GM20000 (cell line): ENCODE measurements around the gene LENEP.

Source experiments
- DNase-seq: peaks from one replicate; pipeline ENCODE4 v3.0.0; 2012; ENCODE audit warnings: low spot score
- TF ChIP-seq, protein P1 (sequence below): IDR thresholded peaks from 2 replicates; pipeline ENCODE4 v1.5.1; 2012; ENCODE audit warnings: mild to moderate bottlenecking, control low read depth; ENCODE audit errors: extremely low read depth, missing control alignments

LENEP gene

DNA sequence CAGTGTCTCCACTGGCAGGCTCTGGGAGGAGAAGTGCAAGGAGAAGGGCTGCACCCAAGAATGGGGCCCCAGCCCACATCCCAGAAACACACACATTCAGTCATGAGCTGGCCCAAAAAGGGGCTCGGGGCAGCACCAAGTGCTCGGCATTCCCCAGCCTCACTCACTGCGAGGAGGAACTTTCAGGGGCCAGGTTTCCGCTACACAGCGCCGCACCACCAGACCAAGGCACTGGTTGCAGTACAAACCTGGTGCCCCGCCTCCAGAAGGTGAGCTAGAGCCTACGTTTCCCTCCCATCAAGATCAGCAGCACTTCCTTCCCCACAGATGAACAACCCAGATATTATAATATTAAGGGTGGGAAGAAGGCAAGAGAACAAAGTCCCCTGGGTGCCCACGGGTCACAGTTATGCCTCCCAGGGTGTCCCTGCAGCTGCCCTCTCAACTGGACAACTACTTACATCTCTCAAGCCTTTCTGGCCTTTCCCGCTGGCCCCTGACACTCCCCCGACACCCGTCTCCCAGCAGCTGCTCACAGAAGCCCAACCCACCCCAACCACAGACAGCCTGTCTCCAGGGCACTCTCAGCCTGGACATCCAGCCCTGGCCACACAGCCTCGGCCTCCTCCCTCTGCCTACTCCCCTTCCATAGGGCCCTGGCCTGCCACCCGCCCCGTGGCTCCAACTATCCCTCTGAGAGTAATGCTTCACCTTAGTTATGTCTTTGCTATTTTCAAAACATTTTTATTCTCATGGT, 41.3 kb upstream of the LENEP start:
- TF ChIP-seq, protein P1, sequence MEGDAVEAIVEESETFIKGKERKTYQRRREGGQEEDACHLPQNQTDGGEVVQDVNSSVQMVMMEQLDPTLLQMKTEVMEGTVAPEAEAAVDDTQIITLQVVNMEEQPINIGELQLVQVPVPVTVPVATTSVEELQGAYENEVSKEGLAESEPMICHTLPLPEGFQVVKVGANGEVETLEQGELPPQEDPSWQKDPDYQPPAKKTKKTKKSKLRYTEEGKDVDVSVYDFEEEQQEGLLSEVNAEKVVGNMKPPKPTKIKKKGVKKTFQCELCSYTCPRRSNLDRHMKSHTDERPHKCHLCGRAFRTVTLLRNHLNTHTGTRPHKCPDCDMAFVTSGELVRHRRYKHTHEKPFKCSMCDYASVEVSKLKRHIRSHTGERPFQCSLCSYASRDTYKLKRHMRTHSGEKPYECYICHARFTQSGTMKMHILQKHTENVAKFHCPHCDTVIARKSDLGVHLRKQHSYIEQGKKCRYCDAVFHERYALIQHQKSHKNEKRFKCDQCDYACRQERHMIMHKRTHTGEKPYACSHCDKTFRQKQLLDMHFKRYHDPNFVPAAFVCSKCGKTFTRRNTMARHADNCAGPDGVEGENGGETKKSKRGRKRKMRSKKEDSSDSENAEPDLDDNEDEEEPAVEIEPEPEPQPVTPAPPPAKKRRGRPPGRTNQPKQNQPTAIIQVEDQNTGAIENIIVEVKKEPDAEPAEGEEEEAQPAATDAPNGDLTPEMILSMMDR, result no peak
- peak; percentile 61 for DNase-seq

DNA sequence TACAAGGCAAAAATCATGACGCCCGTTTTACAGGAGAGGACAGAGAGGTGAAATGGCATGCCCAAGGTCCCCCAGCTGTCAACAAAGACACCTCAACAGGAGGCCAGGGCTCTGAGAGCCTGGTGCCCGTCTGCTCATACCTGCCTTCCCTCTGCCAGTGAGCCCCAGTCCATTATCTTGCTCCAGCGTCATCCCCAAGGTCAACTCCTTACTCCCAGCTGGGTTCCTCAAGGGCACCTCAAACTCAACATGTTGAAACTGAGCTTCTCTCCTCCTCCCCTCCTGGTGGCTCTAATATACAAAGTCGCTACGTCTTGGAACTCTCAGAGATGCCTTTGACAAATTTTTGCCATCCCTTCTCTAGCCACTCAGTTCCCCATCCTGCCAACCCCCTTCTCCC, 40.7 kb upstream of the LENEP start:
- TF ChIP-seq, protein P1, result no peak
- DNase-seq, result no peak

DNA sequence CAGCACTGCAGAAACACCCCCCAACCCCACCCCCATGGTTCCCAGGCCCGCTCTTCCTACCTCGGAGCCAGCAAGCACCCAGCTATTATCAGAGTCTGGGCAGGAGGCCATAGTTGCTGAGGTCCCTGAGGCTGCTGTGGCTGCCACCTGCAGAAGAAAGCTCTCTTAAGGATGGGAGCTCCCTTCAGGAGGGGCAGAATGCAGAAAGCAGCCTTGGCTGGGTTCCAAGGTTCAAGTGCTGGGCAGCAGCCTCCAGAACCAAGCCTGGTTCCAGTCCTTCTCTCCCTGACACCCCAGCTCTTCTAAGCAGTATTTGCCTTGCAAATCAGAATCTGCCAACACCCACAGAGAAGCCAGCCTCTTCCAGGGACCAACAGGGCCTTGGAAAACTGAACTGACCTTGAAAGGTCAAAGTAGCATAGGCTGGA, 39.8 kb upstream of the LENEP start:
- TF ChIP-seq, protein P1, result no peak
- DNase-seq, result no peak

DNA sequence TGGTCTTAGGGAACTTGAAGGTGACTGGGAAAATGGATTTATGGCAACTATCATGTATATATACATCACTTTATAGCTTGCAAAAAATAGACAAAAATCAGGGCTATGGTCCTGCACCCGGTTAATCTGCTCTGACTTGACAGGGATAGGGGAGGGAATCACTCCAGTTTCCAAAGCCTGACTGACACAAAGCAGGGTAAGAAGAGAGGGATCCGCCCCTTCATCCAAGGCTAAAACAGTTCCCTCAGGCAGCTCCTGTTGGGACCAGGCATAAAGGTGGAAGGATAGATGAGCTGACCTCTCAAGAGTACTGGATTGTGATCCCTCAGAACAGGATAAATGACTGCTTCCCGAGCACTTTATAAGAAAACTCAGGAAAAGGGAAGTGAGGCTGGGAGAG, 38.8 kb upstream of the LENEP start:
- TF ChIP-seq, protein P1, result no peak
- DNase-seq, result no peak

DNA sequence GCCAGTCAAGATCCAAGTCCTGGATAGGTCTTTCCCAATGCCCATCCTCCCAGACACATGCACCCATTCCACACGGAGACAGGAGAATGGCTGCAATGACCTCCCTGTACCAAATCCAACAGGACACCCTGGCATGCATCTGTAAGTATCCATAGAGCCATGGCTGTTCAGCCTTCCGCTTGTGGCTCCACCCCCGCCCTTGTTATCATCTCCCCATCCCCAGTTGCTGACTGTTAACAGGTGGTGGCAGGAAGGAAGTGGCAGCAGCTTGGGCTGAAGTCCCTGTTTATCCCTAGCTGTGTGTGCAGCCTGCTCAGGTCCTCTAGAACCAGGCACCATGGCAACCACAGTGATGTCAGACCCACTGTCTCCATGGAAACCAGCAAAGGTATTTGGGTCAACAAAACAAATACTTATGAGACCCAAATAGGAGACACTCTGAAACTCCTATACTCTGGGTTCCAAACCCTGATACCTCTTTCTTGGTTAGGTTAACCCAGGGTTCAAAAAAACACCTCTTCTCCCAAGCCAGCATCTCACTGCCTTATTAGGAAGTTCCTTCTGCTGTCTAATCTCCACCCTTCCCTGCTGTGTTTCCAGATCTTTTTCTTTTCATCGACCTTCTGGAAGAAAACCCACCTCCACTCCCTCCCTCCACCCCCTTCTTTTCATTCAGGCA, 38.2 kb upstream of the LENEP start:
- TF ChIP-seq, protein P1, result no peak
- DNase-seq, result peak; percentile 78

DNA sequence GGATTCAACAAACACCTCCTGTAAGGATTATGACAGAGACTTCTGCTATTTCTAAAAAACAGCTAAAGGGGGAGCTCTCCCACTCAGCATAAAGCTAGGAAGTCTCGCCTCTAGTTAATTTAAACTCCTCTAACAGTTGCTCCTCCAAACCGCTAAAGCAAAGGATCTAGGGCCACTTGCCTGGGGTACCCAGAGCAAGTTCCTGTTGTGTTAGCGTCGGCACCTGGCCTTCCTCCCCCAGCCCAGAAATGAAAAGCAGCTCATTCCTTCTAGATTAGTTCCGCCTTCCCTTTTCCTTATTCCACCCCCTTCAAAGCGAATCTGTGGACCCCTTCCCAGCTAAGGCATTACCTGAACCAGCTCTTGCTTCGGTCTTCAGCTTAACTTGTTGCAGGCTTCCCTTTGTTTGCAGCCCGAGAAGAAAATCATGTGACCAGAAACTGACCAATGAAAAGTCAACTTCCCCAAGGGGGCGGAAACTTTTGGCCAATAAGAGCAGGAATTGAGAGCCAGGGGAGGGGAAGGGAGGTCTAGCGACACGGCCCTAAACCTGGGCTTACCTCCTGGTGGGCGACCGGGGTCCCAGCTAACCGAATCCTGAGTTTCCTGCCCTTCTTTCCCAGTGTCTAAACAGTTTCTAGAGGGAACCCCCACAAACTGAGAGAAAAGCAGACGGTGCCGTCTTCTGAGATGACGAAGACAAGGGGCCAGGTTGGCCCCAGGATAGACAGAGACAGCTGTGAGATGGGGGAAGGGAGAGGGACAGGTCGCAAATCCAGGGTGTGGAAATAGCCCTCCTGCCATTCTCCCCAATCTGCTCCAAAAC, 37.5 kb upstream of the LENEP start, which contains the start of gene PBXIP1:
PBXIP1 (minus strand) TSS at position 382 of the 826 bp plus-strand sequence. CDS start 2,378 bp downstream, outside the sequence.
- peak; percentile 94 for DNase-seq
- TF ChIP-seq, protein P1, result no peak
